AG09319 (cell line): ENCODE measurements around the gene LSAMP.

Source experiments
- DNase-seq: peaks from one replicate; pipeline ENCODE4 v3.0.0-alpha.2; 2010; ENCODE audit warnings: low read depth; ENCODE audit errors: extremely low read depth
- CTCF ChIP-seq: IDR thresholded peaks from 2 replicates; pipeline ENCODE4 v1.5.1; 2011; ENCODE audit warnings: low read depth, mild to moderate bottlenecking, inconsistent platforms, low read length, moderate library complexity

The LSAMP gene

DNA sequence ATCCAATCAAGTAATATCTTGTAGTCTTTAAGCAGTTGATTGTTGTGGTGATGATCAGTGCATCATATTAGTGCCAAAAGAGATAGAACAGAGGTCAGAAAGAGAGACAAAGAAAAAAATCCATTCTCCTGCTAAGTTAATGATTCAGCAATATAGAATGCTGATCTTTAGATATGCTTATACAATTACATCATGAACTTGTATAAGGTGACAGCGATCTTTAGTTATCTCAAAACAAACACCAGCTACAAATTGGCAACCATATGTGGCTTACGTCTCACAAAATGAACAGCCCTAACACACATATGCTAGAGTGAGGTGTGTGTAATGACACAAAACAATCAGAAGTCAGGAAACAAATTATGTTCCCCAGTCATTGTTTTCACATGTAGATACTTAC, 12.5 kb downstream of the LSAMP start:
- no peak for TF ChIP-seq CTCF
- no peak for DNase-seq

DNA sequence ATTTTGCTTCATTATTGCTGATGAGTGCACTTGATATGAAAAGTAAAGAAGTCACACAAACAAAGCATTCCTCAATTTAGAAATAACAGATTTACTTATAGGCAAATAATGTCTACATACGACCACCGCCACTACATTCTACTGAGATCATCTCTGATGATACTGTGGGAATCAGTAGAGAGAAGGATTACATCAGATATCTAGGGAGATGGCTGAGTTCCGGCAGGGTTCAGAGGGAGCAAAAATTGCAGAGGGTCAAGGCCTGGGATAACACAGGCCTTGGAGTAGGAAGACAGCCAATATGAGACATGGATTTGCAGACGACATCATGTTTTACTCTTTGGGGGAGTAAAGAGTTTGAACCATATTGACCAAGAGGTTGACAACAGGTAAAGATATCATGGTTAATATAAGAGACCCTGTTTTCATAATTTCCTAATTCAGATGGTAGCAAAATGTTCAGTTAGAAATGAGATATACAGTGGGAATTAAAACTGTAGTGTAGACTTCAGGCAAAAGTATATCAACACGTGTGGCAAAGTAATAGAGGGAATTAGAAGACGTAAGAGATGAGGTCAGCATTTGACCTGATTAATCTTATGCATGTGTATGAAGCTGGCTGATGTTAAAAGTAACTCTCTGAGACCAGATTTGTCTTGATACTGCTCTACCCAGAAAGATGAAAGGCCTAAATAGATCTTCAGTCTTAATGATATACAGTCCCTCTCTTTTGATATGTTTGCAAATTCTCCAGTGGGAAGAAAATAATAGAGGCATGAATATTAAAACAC, 15.6 kb downstream of the LSAMP start:
- TF ChIP-seq CTCF, result no peak

GRCh38 chr3:116426036-116426435, 19.3 kb downstream of the LSAMP start:
- TF ChIP-seq CTCF, result no peak
- DNase-seq, result no peak

More for the DNA sequence above, 15.6 kb downstream of the LSAMP start:
- no peak for DNase-seq

- no peak for TF ChIP-seq CTCF
- no peak for DNase-seq
Observed at GRCh38 chr3:116425126-116425525, 20.2 kb downstream of the LSAMP start.

DNA sequence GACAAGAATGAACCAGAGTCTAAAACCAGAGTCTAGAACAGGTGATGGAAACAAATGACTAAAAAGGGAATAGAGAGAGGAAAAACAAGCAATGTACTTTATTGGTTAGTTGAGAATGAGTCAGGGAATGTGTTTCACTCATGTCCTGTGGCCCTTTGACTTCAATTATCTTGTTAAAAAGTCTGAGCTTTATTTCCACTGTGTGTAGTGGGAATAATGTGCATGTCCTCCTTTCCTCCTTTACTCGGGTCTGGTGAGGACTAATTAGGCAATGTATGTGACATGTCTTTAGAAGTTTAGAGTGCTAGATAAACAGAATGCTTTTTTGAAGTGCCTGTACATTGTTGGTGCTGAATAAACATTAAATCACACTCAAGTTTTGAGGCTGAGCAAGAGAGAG, 21.3 kb downstream of the LSAMP start:
- TF ChIP-seq CTCF, result no peak
- DNase-seq, result no peak

GRCh38 chr3:116423374-116423773, 21.9 kb downstream of the LSAMP start:
- DNase-seq, result no peak
- TF ChIP-seq CTCF, result no peak

GRCh38 chr3:116417151-116417550, 28.1 kb downstream of the LSAMP start:
- TF ChIP-seq CTCF, result no peak
- DNase-seq, result no peak
